Measurements from ENCODE around the gene TPH2. TPM values are rescaled to one million over a fixed set of nuclear protein-coding genes. Genes with fewer than 3 reads are reported as not detected.

The TPH2 gene
- total RNA-seq, 2 donors from 2014 or later = not detected

GRCh38 chr12:71969330-71969729, 30.7 kb downstream of the TPH2 start:
- no peak for TF ChIP-seq CTCF (IDR thresholded peaks at IDR 0.05)
- Histone ChIP-seq H3K9me3 (no peaks in the 10 kb centered on the region), H3K4me1 (ENCODE audit: control insufficient read depth in 1 of 2, low read depth in 2 of 2) (no peaks in the 10 kb centered on the region), H3K4me3 (no peak overlapping the region), H3K36me3 (no peaks in the 10 kb centered on the region), H3K27me3 (replicated peaks; ENCODE audit: insufficient read depth) (no peaks in the 10 kb centered on the region), H3K27ac (no peak overlapping the region)
- DNase-seq (ENCODE audit: low spot score) = no peak
- ATAC-seq (ENCODE audit: insufficient number of reproducible peaks, low FRiP score, low read depth) = no peak

- no peak overlapping the region for H3K27ac ChIP-seq
- H3K9me3 ChIP-seq = no peaks in the 10 kb centered on the region
- H3K27me3 ChIP-seq (replicated peaks; ENCODE audit: insufficient read depth) = no peaks in the 10 kb centered on the region
- DNase-seq (ENCODE audit: low spot score) (no peak), ATAC-seq (ENCODE audit: insufficient number of reproducible peaks, low FRiP score, low read depth) (no peak)
- TF ChIP-seq CTCF (IDR thresholded peaks at IDR 0.05) = no peak
- H3K4me1 ChIP-seq (ENCODE audit: control insufficient read depth in 1 of 2, low read depth in 2 of 2) = no peaks in the 10 kb centered on the region
- H3K36me3 ChIP-seq = no peaks in the 10 kb centered on the region
- no peak overlapping the region for H3K4me3 ChIP-seq
Measured at GRCh38 chr12:71970031-71970430, 31.4 kb downstream of the TPH2 start.

GRCh38 chr12:71972441-71973074, 33.9 kb downstream of the TPH2 start:
- Histone ChIP-seq H3K27ac (no peak overlapping the region), H3K4me3 (no peak overlapping the region), H3K36me3 (no peaks in the 10 kb centered on the region), H3K27me3 (replicated peaks; ENCODE audit: insufficient read depth) (no peaks in the 10 kb centered on the region), H3K9me3 (no peaks in the 10 kb centered on the region), H3K4me1 (ENCODE audit: control insufficient read depth in 1 of 2, low read depth in 2 of 2) (no peaks in the 10 kb centered on the region)
- TF ChIP-seq CTCF (IDR thresholded peaks at IDR 0.05) = no peak
- no peak for ATAC-seq (ENCODE audit: insufficient number of reproducible peaks, low FRiP score, low read depth)
- no peak for DNase-seq (ENCODE audit: low spot score)

GRCh38 chr12:71973687-71974086, 35.0 kb downstream of the TPH2 start:
- DNase-seq (ENCODE audit: low spot score) (no peak), ATAC-seq (ENCODE audit: insufficient number of reproducible peaks, low FRiP score, low read depth) (no peak)
- Histone ChIP-seq H3K4me3 (no peak overlapping the region), H3K36me3 (no peaks in the 10 kb centered on the region), H3K4me1 (ENCODE audit: control insufficient read depth in 1 of 2, low read depth in 2 of 2) (no peaks in the 10 kb centered on the region), H3K9me3 (no peaks in the 10 kb centered on the region), H3K27me3 (replicated peaks; ENCODE audit: insufficient read depth) (no peaks in the 10 kb centered on the region), H3K27ac (no peak overlapping the region)
- TF ChIP-seq CTCF (IDR thresholded peaks at IDR 0.05) = no peak

GRCh38 chr12:71980538-71980937, 41.9 kb downstream of the TPH2 start:
- Histone ChIP-seq H3K27me3 (replicated peaks; ENCODE audit: insufficient read depth) (no peaks in the 10 kb centered on the region), H3K9me3 (no peaks in the 10 kb centered on the region), H3K4me1 (ENCODE audit: control insufficient read depth in 1 of 2, low read depth in 2 of 2) (no peaks in the 10 kb centered on the region), H3K27ac (no peak overlapping the region), H3K4me3 (no peak overlapping the region), H3K36me3 (no peaks in the 10 kb centered on the region)
- DNase-seq (ENCODE audit: low spot score) (no peak), ATAC-seq (ENCODE audit: insufficient number of reproducible peaks, low FRiP score, low read depth) (no peak)
- no peak for TF ChIP-seq CTCF (IDR thresholded peaks at IDR 0.05)
